Endothelial cell of umbilical vein (primary cell): ENCODE data around the gene GRAPL.
"Not testable (repeated sequence)": the region's sequence is repeated elsewhere in the genome, so short reads cannot be mapped to it uniquely, and the experiment has no call there.

Experiments used
- CTCF ChIP-seq, 2 donors: IDR thresholded peaks; 1 replicate in 1 of 2; 2 replicates in 1 of 2; pipeline ENCODE4 v1.5.1; 2011; ENCODE audit warnings: low read length in 2 of 2, mild to moderate bottlenecking in 2 of 2, moderate library complexity in 2 of 2, control low read depth in 1 of 2, inconsistent platforms in 1 of 2, low read depth in 1 of 2; ENCODE audit not compliant: insufficient read depth in 1 of 2; ENCODE audit errors: extremely low read depth in 1 of 2
- EZH2 ChIP-seq: IDR thresholded peaks from 2 replicates; pipeline ENCODE4 v1.6.1; 2012; ENCODE audit warnings: borderline replicate concordance, low read depth, mild to moderate bottlenecking, moderate library complexity, low read length, inconsistent platforms; ENCODE audit not compliant: severe bottlenecking
- FOS ChIP-seq: IDR thresholded peaks from 2 replicates; pipeline ENCODE4 v1.6.1; 2011; ENCODE audit warnings: mild to moderate bottlenecking, low read length, moderate library complexity, borderline replicate concordance; ENCODE audit not compliant: insufficient read depth
- GATA2 ChIP-seq: IDR thresholded peaks from 2 replicates; pipeline ENCODE4 v1.7.0; 2011; ENCODE audit warnings: low read depth, mild to moderate bottlenecking, moderate library complexity, mixed read lengths, low read length; ENCODE audit not compliant: insufficient read length, insufficient read depth
- JUN ChIP-seq: IDR thresholded peaks from 2 replicates; pipeline ENCODE4 v1.6.1; 2011; ENCODE audit warnings: borderline replicate concordance, low read depth; ENCODE audit not compliant: insufficient read length, insufficient read depth
- MAX ChIP-seq: IDR thresholded peaks from 2 replicates; pipeline ENCODE4 v1.6.1; 2011; ENCODE audit not compliant: insufficient read depth, insufficient read length
- MYC ChIP-seq: IDR thresholded peaks from one replicate; pipeline ENCODE4 v1.6.1; 2011; ENCODE audit warnings: mild to moderate bottlenecking, low read depth, low read length
- POLR2A ChIP-seq: IDR thresholded peaks from 2 replicates; pipeline ENCODE4 v1.6.1; 2012; ENCODE audit warnings: low read depth, mild to moderate bottlenecking, control low read depth, low read length
- POLR2AphosphoS5 ChIP-seq: IDR thresholded peaks from 2 replicates; pipeline ENCODE4 v1.6.1; 2012; ENCODE audit warnings: low read depth, mild to moderate bottlenecking, control low read depth, low read length, moderate library complexity; ENCODE audit not compliant: insufficient read depth

DNA sequence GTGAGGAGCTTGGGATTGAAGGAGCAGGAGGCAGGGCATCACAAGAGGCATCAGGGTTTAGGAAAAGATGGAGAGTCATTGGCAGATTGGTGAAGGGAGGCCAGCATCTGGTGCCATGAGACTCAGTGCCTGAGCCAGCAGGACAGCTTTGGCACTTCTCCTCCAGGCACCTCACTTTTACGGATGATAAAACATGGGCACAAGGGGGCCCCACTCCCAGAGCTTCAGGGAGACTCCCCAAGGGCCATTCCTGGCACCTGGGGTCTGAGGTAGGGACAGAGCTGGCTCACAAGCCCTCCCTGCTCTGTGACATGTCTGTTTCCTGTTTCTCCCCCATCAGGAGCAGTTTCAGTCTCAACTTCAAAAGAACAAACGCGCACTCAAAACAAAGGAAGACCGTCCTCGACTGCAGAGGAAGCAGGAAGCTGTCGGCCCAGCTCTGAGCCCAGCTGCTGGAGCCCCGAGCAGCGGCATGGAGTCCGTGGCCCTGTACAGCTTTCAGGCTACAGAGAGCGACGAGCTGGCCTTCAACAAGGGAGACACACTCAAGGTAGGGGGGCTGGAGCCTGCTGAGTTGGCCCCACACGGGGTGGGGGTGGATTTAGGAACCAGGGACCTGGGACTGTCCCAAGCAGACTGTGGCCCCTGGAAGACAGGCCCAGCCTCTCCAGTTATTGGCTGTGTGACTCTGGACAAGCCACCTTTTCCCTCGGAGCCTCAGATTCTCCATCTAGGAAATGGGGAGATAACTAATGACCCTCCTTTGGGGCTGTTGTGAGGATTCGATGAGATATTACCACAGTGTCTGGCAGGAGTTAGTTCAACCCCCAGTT lies at the start of gene GRAPL:
- TF ChIP-seq CTCF (IDR thresholded peaks at IDR 0.05; ENCODE audit: extremely low read depth in 1 of 2, insufficient read depth in 1 of 2, low read depth in 1 of 2, low read length in 2 of 2); EZH2; POLR2A; MYC; GATA2; JUN; POLR2AphosphoS5; MAX; FOS: not testable (repeated sequence)
